Gastroesophageal sphincter (tissue), 4 donors: Measurements from ENCODE around the gene ATXN7. TPM values are rescaled to one million over a fixed set of nuclear protein-coding genes. Genes with fewer than 3 reads are reported as not detected.

Experiments used
- ATAC-seq: fragments of 150-250 bp; one replicate; pipeline ENCODE4 v1.9.1; 2016; ENCODE audit warnings: mild to moderate bottlenecking, moderate library complexity
- H3K27ac ChIP-seq, 4 donors: fragments of 200-600 bp; sonication (generic) in 3 of 4; 1 replicate in 3 of 4; 2 replicates in 1 of 4; pipeline ENCODE4 v1.5.1; 2016 to 2019
- H3K27me3 ChIP-seq: fragments of 200-600 bp; sonication (generic); one replicate; pipeline ENCODE4 v1.5.1; 2019
- H3K36me3 ChIP-seq, 2 donors: fragments of 200-600 bp; sonication (generic); one replicate each; pipeline ENCODE4 v1.5.1; 2019; ENCODE audit warnings: control low read depth in 1 of 2
- H3K4me1 ChIP-seq, 3 donors: fragments of 200-600 bp; sonication (generic); 1 replicate in 2 of 3; 2 replicates in 1 of 3; pipeline ENCODE4 v1.5.1; 2016 to 2019; ENCODE audit warnings: control low read depth in 2 of 3
- H3K4me3 ChIP-seq, 2 donors: fragments of 200-600 bp; sonication (generic); one replicate each; pipeline ENCODE4 v1.5.1; 2019; ENCODE audit warnings: mild to moderate bottlenecking in 1 of 2, moderate library complexity in 1 of 2
- H3K9me3 ChIP-seq, 3 donors: fragments of 200-600 bp; sonication (generic); one replicate each; pipeline ENCODE4 v1.5.1; 2017 to 2019; ENCODE audit warnings: control low read depth in 2 of 3
- EP300 ChIP-seq: sonication (generic); formaldehyde crosslinking; IDR thresholded peaks from one replicate; pipeline ENCODE4 v1.6.1; 2017; ENCODE audit warnings: antibody characterized with exemption, mild to moderate bottlenecking
- POLR2A ChIP-seq, 2 donors: fragments of 450-650 bp; IDR thresholded peaks; one replicate each; pipeline ENCODE4 v1.6.1; 2017; ENCODE audit warnings: antibody characterized with exemption in 2 of 2, mild to moderate bottlenecking in 2 of 2, moderate library complexity in 1 of 2
- POLR2AphosphoS5 ChIP-seq: sonication (generic); formaldehyde crosslinking; IDR thresholded peaks from one replicate; pipeline ENCODE4 v1.6.1; 2017; ENCODE audit warnings: antibody characterized with exemption
- WGBS, 2 donors: methylation state at CpG; one replicate each; pipeline ENCODE4 v1.1.5; 2018; ENCODE audit warnings: low coverage in 1 of 2; 5-methylcytosine and 5-hydroxymethylcytosine counted together
- total RNA-seq, 4 donors: library from RNA; depleted of rRNA; stranded (reverse); fragments of >200 nt; gene quantifications; one replicate each; pipeline ENCODE4 v1.1.0, GENCODE V29; 2016
- TF ChIP-seq, protein P1 (sequence below), 4 experiments: fragments of 200-600 bp in 2 of 4; fragments of 450-650 bp in 2 of 4; sonication (generic) in 1 of 4; IDR thresholded peaks; one replicate each; pipeline ENCODE4 v1.5.1; 2017 to 2019; ENCODE audit warnings: antibody characterized with exemption in 4 of 4, mild to moderate bottlenecking in 2 of 4, moderate library complexity in 2 of 4

The ATXN7 gene
- total RNA-seq, 4 donors from 2014 or later = 15.5 to 36.3 (median 19.8) TPM

DNA sequence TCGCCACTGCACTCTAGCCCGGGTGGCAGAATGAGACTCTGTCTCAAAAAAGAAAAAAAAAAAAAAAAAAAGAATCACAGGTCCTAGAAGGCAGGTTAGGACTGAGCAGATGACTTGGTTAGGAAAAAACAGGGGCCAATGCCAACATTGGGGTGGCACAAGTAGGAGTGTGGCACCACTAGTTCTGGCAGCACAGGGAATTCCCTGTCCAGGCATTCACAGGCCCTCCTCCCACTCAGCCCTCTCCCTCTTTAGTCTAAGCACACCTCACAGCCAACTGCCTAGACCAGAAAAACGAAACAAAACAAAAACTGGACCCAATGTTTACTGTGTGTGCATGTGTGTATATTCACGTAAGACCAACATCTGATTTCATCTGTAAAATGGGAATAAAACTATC is 10.6 kb upstream of the ATXN7 start:
- TF ChIP-seq POLR2AphosphoS5 = no peak
- no peak for TF ChIP-seq EP300
- TF ChIP-seq, protein P1, sequence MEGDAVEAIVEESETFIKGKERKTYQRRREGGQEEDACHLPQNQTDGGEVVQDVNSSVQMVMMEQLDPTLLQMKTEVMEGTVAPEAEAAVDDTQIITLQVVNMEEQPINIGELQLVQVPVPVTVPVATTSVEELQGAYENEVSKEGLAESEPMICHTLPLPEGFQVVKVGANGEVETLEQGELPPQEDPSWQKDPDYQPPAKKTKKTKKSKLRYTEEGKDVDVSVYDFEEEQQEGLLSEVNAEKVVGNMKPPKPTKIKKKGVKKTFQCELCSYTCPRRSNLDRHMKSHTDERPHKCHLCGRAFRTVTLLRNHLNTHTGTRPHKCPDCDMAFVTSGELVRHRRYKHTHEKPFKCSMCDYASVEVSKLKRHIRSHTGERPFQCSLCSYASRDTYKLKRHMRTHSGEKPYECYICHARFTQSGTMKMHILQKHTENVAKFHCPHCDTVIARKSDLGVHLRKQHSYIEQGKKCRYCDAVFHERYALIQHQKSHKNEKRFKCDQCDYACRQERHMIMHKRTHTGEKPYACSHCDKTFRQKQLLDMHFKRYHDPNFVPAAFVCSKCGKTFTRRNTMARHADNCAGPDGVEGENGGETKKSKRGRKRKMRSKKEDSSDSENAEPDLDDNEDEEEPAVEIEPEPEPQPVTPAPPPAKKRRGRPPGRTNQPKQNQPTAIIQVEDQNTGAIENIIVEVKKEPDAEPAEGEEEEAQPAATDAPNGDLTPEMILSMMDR (IDR thresholded peaks at IDR 0.05) = no peak
- no peak for TF ChIP-seq POLR2A (IDR thresholded peaks at IDR 0.05)
- Histone ChIP-seq H3K27me3 (no peaks in the 10 kb centered on the region), H3K4me3 (no peak overlapping the region), H3K4me1 (peaks cover 0 to 10% (median 0%) of the 10 kb centered on the region in 3 donors), H3K36me3 (no peaks in the 10 kb centered on the region), H3K27ac (no peak overlapping the region), H3K9me3 (no peaks in the 10 kb centered on the region)
- 88 to 100% methylated on average over 2 to 3 of the region's 4 CpGs for WGBS, 2 donors
- no peak for ATAC-seq

DNA sequence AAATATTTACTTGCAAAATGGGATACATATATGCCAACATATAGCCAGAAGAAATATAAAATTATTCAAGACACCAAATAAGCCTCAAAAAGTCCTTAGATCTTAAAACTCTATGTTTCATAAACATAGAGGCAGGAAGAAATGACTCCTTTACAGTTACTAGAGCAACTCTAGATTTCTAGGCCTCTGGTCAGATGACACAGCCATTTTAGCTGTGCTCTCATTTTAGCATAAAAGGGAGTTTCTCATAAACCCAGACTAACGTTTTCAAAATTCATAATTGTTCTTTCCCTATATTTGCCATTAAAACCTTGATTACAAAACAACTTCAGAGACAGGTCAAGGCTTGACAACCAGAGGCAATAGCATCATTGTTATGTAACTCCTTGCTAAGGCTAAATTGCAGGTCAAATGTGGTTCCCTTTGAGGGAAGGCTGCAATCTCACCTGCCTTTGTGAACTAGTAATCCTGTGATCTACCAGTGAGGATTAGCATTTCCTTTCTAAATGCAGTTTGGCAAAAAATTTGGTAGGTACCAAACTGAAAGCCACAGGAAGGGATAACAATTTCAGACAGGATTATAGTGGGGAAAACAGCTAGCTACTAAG is 8.2 kb upstream of the ATXN7 start:
- Histone ChIP-seq H3K27ac (no peak overlapping the region), H3K4me1 (peaks cover 0 to 19% (median 0%) of the 10 kb centered on the region in 3 donors), H3K9me3 (no peaks in the 10 kb centered on the region), H3K27me3 (no peaks in the 10 kb centered on the region), H3K4me3 (no peak overlapping the region), H3K36me3 (no peaks in the 10 kb centered on the region)
- no peak for ATAC-seq
- no peak for TF ChIP-seq EP300
- TF ChIP-seq POLR2AphosphoS5 = no peak
- no peak for TF ChIP-seq POLR2A (IDR thresholded peaks at IDR 0.05)
- 21 to 28% methylated on average over 1 of the region's 1 CpG for WGBS, 2 donors

DNA sequence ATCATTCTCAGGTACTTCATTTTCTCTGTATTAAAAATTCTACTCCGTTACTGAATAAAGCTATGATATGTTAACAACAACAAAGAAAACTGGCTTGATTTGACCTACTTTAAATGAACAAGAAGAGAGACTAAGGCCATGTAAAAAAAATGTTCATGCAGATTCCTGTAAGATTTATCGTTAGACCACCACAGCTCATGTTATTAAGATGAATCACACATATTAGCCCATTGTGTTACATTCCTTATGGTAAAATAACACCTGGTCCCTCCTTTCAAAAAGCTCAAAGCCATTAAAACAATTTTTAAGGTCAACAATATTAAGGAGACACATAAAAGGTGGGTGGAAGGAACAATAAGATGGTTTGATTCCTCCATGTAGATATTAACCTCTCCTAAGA is 6.4 kb upstream of the ATXN7 start:
- Histone ChIP-seq H3K27ac (no peak overlapping the region), H3K9me3 (no peaks in the 10 kb centered on the region), H3K27me3 (no peaks in the 10 kb centered on the region), H3K4me1 (peaks cover under 1 to 32% (median under 1%) of the 10 kb centered on the region in 3 donors), H3K4me3 (no peak overlapping the region), H3K36me3 (no peaks in the 10 kb centered on the region)
- 88 to 89% methylated on average over 2 of the region's 2 CpGs for WGBS, 2 donors
- TF ChIP-seq EP300 (no peak), POLR2AphosphoS5 (no peak), POLR2A (IDR thresholded peaks at IDR 0.05) (no peak)
- TF ChIP-seq, protein P1 (IDR thresholded peaks at IDR 0.05) = no peak
- ATAC-seq = no peak

DNA sequence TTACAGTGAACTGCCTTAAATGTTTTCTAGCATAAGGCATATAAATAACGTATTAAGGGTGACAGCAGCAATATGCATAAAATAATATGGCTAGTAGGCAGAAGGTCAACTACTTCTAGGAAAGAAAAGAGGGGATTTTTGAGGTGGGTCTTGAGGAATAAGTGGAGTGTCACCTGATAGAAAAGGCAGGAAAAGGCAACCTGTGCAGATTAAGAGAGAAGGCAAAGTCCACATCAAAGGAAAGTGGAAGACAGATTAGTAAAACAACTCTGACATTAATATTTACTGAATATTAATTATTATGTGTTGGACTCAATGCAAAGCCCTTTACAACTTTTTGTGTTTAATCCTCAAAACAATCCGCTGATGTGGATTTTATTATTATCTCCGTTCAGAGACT is 2.9 kb upstream of the ATXN7 start:
- TF ChIP-seq POLR2AphosphoS5 (no peak), POLR2A (IDR thresholded peaks at IDR 0.05) (no peak), EP300 (no peak)
- TF ChIP-seq, protein P1 (IDR thresholded peaks at IDR 0.05) = no peak
- no peaks in the 10 kb centered on the region for H3K9me3 ChIP-seq
- 90 to 97% methylated on average over 2 to 3 of the region's 3 CpGs for WGBS, 2 donors

DNA sequence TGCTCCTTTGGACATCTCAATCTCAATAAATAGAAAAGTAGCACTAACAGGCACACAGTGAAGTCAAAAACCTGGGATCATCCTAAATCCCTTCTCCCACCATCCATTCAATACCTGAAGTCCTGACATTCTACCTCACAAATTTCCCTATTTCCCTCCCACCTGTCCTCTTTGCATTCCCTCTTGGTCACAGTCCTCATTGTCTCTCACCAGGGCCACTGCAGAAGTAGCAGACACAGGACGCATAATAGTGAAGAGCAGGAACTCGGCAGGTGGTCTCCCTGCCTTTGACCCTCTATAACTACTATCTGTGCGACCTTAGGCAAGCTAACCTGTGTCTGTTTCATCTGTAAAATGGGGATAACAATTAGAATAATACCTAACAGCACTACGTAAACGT is 2.4 kb upstream of the ATXN7 start:
- 81 to 85% methylated on average over 4 of the region's 5 CpGs for WGBS, 2 donors
- H3K4me3 ChIP-seq = no peak overlapping the region

More for the DNA sequence above, 2.9 kb upstream of the ATXN7 start:
- ATAC-seq = no peak
- H3K4me3 ChIP-seq = no peak overlapping the region
- H3K36me3 ChIP-seq = no peaks in the 10 kb centered on the region
- no peaks in the 10 kb centered on the region for H3K27me3 ChIP-seq
- H3K4me1 ChIP-seq = peaks cover 5 to 43% (median 10%) of the 10 kb centered on the region in 3 donors
- H3K27ac ChIP-seq = no peak overlapping the region

More for the DNA sequence above, 2.4 kb upstream of the ATXN7 start:
- no peaks in the 10 kb centered on the region for H3K36me3 ChIP-seq
- no peaks in the 10 kb centered on the region for H3K27me3 ChIP-seq
- TF ChIP-seq, protein P1 (IDR thresholded peaks at IDR 0.05) = no peak
- TF ChIP-seq EP300 (no peak), POLR2A (IDR thresholded peaks at IDR 0.05) (no peak), POLR2AphosphoS5 (no peak)
- no peaks in the 10 kb centered on the region for H3K9me3 ChIP-seq
- H3K4me1 ChIP-seq = peaks cover 5 to 41% (median 10%) of the 10 kb centered on the region in 3 donors
- no peak overlapping the region for H3K27ac ChIP-seq
- no peak for ATAC-seq
